NCI-H82 (cell line): ENCODE results near the gene PLEKHM2.

Source experiments
- DNase-seq: peaks from one replicate; lab custom pipeline; 2025; lab: John Stamatoyannopoulos, UW

The PLEKHM2 gene

GRCh38 chr1:15739745-15740144, 55.6 kb downstream of the PLEKHM2 start:
- peak; percentile 37 for DNase-seq

GRCh38 chr1:15740924-15741850, 57.1 kb downstream of the PLEKHM2 start:
- peak; percentile 89 for DNase-seq

- no peak for DNase-seq
These were observed 58.2 kb downstream of the PLEKHM2 start, which contains the start of gene TMEM82 for GRCh38 chr1:15742339-15742801. TSS of gene TMEM82 (plus strand) at chr1:15742499. CDS start at chr1:15742560, 61 bp downstream.

GRCh38 chr1:15744122-15744679, 60.1 kb downstream of the PLEKHM2 start:
- DNase-seq = no peak

- no peak for DNase-seq
These were observed 63.3 kb downstream of the PLEKHM2 start for GRCh38 chr1:15747378-15747777.

- no peak for DNase-seq
These were observed 64.1 kb downstream of the PLEKHM2 start for GRCh38 chr1:15748264-15748663.

GRCh38 chr1:15748690-15749398, 64.7 kb downstream of the PLEKHM2 start:
- no peak for DNase-seq

GRCh38 chr1:15749399-15750291, 65.5 kb downstream of the PLEKHM2 start:
- DNase-seq = no peak

GRCh38 chr1:15750924-15751323, 66.8 kb downstream of the PLEKHM2 start:
- DNase-seq = no peak

GRCh38 chr1:15751717-15752116, 67.6 kb downstream of the PLEKHM2 start:
- DNase-seq = no peak

- DNase-seq = no peak
These were observed 69.7 kb downstream of the PLEKHM2 start for GRCh38 chr1:15753776-15754175.

GRCh38 chr1:15755021-15755645, 71.0 kb downstream of the PLEKHM2 start:
- no peak for DNase-seq

GRCh38 chr1:15755646-15756040, 71.5 kb downstream of the PLEKHM2 start:
- no peak for DNase-seq

GRCh38 chr1:15756143-15757015, 72.3 kb downstream of the PLEKHM2 start:
- DNase-seq = no peak

- no peak for DNase-seq
These were observed 73.0 kb downstream of the PLEKHM2 start for GRCh38 chr1:15757016-15757543.

- DNase-seq = peak; percentile 45
These were observed 73.6 kb downstream of the PLEKHM2 start for GRCh38 chr1:15757575-15758342.

- peak; percentile 51 for DNase-seq
These were observed 74.3 kb downstream of the PLEKHM2 start, which contains the start of gene FBLIM1 for GRCh38 chr1:15758343-15758931. TSS of gene FBLIM1 (plus strand) at chr1:15758795. CDS start at chr1:15764984, 6,189 bp downstream.

GRCh38 chr1:15758953-15759661, 75.0 kb downstream of the PLEKHM2 start:
- DNase-seq = no peak
